Lower leg skin (tissue), 4 donors: ENCODE results near the gene ZNF354B. TPM values are rescaled to one million over a fixed set of nuclear protein-coding genes. Genes with fewer than 3 reads are reported as not detected.
A peak's percentile ranks its signal among the peaks of the same experiment; 100 is the strongest.

Experiments used
- DNase-seq, 2 donors: peaks; one replicate each; pipeline ENCODE4 v3.0.0-alpha.2; 2019; ENCODE audit warnings: low spot score in 2 of 2
- H3K4me3 ChIP-seq: fragments of 200-600 bp; sonication (generic); 2 replicates; pipeline ENCODE4 v1.5.1; 2017; ENCODE audit warnings: mild to moderate bottlenecking, low read depth; ENCODE audit not compliant: poor library complexity, severe bottlenecking
- CTCF ChIP-seq, 3 donors: fragments of 450-650 bp; IDR thresholded peaks; one replicate each; pipeline ENCODE4 v1.5.1; 2016; ENCODE audit warnings: antibody characterized with exemption in 3 of 3, mild to moderate bottlenecking in 3 of 3, moderate library complexity in 2 of 3
- POLR2A ChIP-seq, 2 donors: fragments of 450-650 bp; IDR thresholded peaks; one replicate each; pipeline ENCODE4 v1.6.1; 2016 to 2017; ENCODE audit warnings: antibody characterized with exemption in 2 of 2, mild to moderate bottlenecking in 1 of 2, moderate library complexity in 1 of 2
- WGBS, 2 donors: methylation state at CpG; one replicate each; pipeline ENCODE4 v1.1.5; 2018; 5-methylcytosine and 5-hydroxymethylcytosine counted together
- intact Hi-C: fragments of 100-400 bp; cut with DNase I; formaldehyde crosslinking; loops from one replicate; pipeline ENCODE4 v1.15.0; 2023; ENCODE audit warnings: low total_unique reads
- total RNA-seq, 4 donors: library from RNA; depleted of rRNA; stranded (reverse); fragments of >200 nt; gene quantifications; one replicate each; pipeline ENCODE4 v1.1.0, GENCODE V29; 2016

ZNF354B gene
- 10 to 100 TPM in 3 of 4 donors, 1 to 10 TPM in 1; 9.5 to 24.8 (median 16.4) TPM for total RNA-seq

GRCh38 chr5:178859625-178860521 lies at the start of gene ZNF354B:
Gene ZNF354B, plus strand, starts transcription at chr5:178859953. Its CDS starts 1,095 bp downstream, at chr5:178861048.
- 1% methylated on average over 35 to 38 of the region's 86 CpGs for WGBS, 2 donors
- H3K4me3 ChIP-seq = peak within 1 kb of the TSS; percentile 82
- intact Hi-C loops = no loop called here
- DNase-seq = peak; percentile 90 to 97
- no peak for TF ChIP-seq CTCF (IDR thresholded peaks at IDR 0.05)
- no peak for TF ChIP-seq POLR2A (IDR thresholded peaks at IDR 0.05)

- intact Hi-C loops = no loop called here
- no peak for DNase-seq
- H3K4me3 ChIP-seq = no peak overlapping the region
- TF ChIP-seq POLR2A (IDR thresholded peaks at IDR 0.05) (no peak), CTCF (IDR thresholded peaks at IDR 0.05) (no peak)
- 57 to 72% methylated on average over 8 of the region's 8 CpGs for WGBS, 2 donors
Measured at GRCh38 chr5:178817506-178817905, 42.2 kb upstream of the ZNF354B start.

GRCh38 chr5:178818094-178818493 lies 41.7 kb upstream of the ZNF354B start:
- no peak for DNase-seq
- intact Hi-C loops = no loop called here

GRCh38 chr5:178820001-178820400 lies 39.8 kb upstream of the ZNF354B start:
- no peak for TF ChIP-seq POLR2A (IDR thresholded peaks at IDR 0.05)
- TF ChIP-seq CTCF (IDR thresholded peaks at IDR 0.05) = no peak
- intact Hi-C loops = no loop called here
- H3K4me3 ChIP-seq = no peak overlapping the region
- 74 to 84% methylated on average over 2 of the region's 2 CpGs for WGBS, 2 donors
- no peak for DNase-seq

More at GRCh38 chr5:178818094-178818493, 41.7 kb upstream of the ZNF354B start:
- TF ChIP-seq CTCF (IDR thresholded peaks at IDR 0.05) (no peak), POLR2A (IDR thresholded peaks at IDR 0.05) (no peak)
- WGBS, 2 donors = 71% methylated on average over 13 of the region's 14 CpGs
- no peak overlapping the region for H3K4me3 ChIP-seq

- TF ChIP-seq CTCF (IDR thresholded peaks at IDR 0.05) (no peak), POLR2A (IDR thresholded peaks at IDR 0.05) (no peak)
- intact Hi-C loops = no loop called here
- no peak for DNase-seq
- WGBS, 2 donors = 77 to 78% methylated on average over 6 of the region's 6 CpGs
- no peak overlapping the region for H3K4me3 ChIP-seq
Measured at GRCh38 chr5:178825444-178825843, 34.3 kb upstream of the ZNF354B start.
